Vagina (tissue), 2 donors: ENCODE results near the gene INA. TPM values are rescaled to one million over a fixed set of nuclear protein-coding genes. Genes with fewer than 3 reads are reported as not detected.

Source experiments
- DNase-seq, 2 donors: peaks; one replicate each; pipeline ENCODE4 v3.0.0-alpha.2; 2017; ENCODE audit errors: extremely low spot score in 2 of 2
- H3K27ac ChIP-seq: fragments of 200-600 bp; sonication (generic); one replicate; pipeline ENCODE4 v1.5.1; 2019
- H3K27me3 ChIP-seq: fragments of 200-600 bp; sonication (generic); one replicate; pipeline ENCODE4 v1.5.1; 2019
- H3K36me3 ChIP-seq, 2 donors: fragments of 200-600 bp; sonication (generic); one replicate each; pipeline ENCODE4 v1.5.1; 2017 to 2019
- H3K4me1 ChIP-seq: fragments of 200-600 bp; sonication (generic); one replicate; pipeline ENCODE4 v1.5.1; 2019
- H3K4me3 ChIP-seq, 2 donors: fragments of 200-600 bp; sonication (generic); 1 replicate in 1 of 2; 2 replicates in 1 of 2; pipeline ENCODE4 v1.5.1; 2016 to 2019
- H3K9me3 ChIP-seq: fragments of 200-600 bp; sonication (generic); one replicate; pipeline ENCODE4 v1.5.1; 2019
- POLR2A ChIP-seq, 2 donors: fragments of 450-650 bp; IDR thresholded peaks; one replicate each; pipeline ENCODE4 v1.6.1; 2017; ENCODE audit warnings: antibody characterized with exemption in 2 of 2, mild to moderate bottlenecking in 2 of 2, moderate library complexity in 2 of 2
- POLR2AphosphoS5 ChIP-seq, 2 donors: sonication (generic); formaldehyde crosslinking; IDR thresholded peaks; one replicate each; pipeline ENCODE4 v1.9.0; 2017; ENCODE audit warnings: antibody characterized with exemption in 2 of 2, mild to moderate bottlenecking in 2 of 2, low read depth in 1 of 2; ENCODE audit not compliant: insufficient read depth in 1 of 2
- intact Hi-C: fragments of 100-400 bp; cut with DNase I; formaldehyde crosslinking; loops from one replicate; pipeline ENCODE4 v1.15.1; 2023
- total RNA-seq: library from RNA; depleted of rRNA; stranded (reverse); fragments of >200 nt; gene quantifications from one replicate; pipeline ENCODE4 v1.2.3, GENCODE V29; 2016
- TF ChIP-seq, protein P1 (sequence below), 3 experiments: fragments of 450-650 bp in 2 of 3; fragments of 200-600 bp in 1 of 3; sonication (generic) in 1 of 3; IDR thresholded peaks; one replicate each; pipeline ENCODE4 v1.5.1; 2017 to 2019; ENCODE audit warnings: antibody characterized with exemption in 3 of 3, mild to moderate bottlenecking in 2 of 3, moderate library complexity in 2 of 3

Gene INA
- total RNA-seq, 1 donor from 2014 or later = 3.9 TPM

DNA sequence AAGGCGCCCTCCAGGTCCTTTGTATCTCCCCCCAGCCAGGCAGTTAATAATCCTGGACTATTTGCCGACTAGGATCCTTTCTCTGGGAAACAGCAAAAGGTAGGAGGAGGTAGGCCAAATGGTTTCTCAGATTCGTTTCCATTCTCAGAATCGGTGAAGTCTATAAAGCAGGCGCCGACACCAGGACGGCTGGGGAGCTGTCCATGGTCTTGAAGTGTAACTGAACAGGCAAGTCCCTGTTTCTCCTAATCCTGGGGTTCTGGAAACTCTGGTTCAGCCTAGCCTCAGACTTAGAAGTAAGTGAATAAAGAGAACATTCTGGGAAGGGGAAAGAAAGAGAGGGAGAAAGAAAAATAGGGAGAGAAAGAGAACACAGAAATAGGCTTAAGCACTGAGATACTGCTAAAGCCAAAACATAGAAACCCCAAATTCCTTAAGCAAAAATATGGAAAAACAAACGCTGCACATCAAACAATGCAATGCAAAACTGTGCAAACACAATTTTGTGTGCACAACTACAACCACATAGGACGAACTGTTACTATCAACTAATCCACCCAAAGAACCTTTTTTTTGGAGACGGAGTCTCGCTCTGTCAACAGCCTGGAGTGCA is 11.1 kb upstream of the INA start:
- no peak for DNase-seq
- no peaks in the 10 kb centered on the region for H3K9me3 ChIP-seq

DNA sequence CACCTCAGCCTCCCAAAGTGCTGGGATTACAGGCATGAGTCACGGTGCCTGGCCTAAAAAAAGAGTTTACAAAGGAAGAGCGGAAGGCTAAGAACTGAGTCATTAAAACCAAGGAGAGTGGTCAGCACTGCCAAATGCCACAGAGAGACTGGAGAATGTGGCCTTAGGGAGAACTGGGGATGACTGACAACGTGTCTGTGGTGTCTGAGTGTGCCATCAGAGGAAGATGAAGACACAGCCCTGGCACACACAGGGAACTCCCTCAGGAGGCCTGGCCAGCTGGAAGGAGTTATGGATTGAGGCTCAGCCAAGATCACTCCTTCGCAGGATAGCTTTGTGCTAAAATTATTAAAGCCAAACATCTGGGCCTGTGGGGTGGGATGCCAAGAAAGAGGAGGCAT is 3.9 kb upstream of the INA start:
- H3K4me3 ChIP-seq = no peak overlapping the region
- H3K27me3 ChIP-seq = peaks cover 15% of the 10 kb centered on the region
- H3K9me3 ChIP-seq = no peaks in the 10 kb centered on the region
- no peak overlapping the region for H3K27ac ChIP-seq
- peaks cover 15% of the 10 kb centered on the region for H3K4me1 ChIP-seq
- intact Hi-C loops = no loop called here
- no peaks in the 10 kb centered on the region for H3K36me3 ChIP-seq
- no peak for DNase-seq
- TF ChIP-seq, protein P1, sequence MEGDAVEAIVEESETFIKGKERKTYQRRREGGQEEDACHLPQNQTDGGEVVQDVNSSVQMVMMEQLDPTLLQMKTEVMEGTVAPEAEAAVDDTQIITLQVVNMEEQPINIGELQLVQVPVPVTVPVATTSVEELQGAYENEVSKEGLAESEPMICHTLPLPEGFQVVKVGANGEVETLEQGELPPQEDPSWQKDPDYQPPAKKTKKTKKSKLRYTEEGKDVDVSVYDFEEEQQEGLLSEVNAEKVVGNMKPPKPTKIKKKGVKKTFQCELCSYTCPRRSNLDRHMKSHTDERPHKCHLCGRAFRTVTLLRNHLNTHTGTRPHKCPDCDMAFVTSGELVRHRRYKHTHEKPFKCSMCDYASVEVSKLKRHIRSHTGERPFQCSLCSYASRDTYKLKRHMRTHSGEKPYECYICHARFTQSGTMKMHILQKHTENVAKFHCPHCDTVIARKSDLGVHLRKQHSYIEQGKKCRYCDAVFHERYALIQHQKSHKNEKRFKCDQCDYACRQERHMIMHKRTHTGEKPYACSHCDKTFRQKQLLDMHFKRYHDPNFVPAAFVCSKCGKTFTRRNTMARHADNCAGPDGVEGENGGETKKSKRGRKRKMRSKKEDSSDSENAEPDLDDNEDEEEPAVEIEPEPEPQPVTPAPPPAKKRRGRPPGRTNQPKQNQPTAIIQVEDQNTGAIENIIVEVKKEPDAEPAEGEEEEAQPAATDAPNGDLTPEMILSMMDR (IDR thresholded peaks at IDR 0.05) = no peak
- TF ChIP-seq POLR2AphosphoS5 (IDR thresholded peaks at IDR 0.05; ENCODE audit: insufficient read depth in 1 of 2, low read depth in 1 of 2) (no peak), POLR2A (IDR thresholded peaks at IDR 0.05) (no peak)

More for the DNA sequence above, 11.1 kb upstream of the INA start:
- Histone ChIP-seq H3K36me3 (no peaks in the 10 kb centered on the region), H3K4me1 (no peaks in the 10 kb centered on the region), H3K27ac (no peak overlapping the region), H3K27me3 (no peaks in the 10 kb centered on the region), H3K4me3 (no peak overlapping the region)
- intact Hi-C loops = no loop called here
- TF ChIP-seq POLR2A (IDR thresholded peaks at IDR 0.05) (no peak), POLR2AphosphoS5 (IDR thresholded peaks at IDR 0.05; ENCODE audit: insufficient read depth in 1 of 2, low read depth in 1 of 2) (no peak)
- TF ChIP-seq, protein P1 (IDR thresholded peaks at IDR 0.05) = no peak

DNA sequence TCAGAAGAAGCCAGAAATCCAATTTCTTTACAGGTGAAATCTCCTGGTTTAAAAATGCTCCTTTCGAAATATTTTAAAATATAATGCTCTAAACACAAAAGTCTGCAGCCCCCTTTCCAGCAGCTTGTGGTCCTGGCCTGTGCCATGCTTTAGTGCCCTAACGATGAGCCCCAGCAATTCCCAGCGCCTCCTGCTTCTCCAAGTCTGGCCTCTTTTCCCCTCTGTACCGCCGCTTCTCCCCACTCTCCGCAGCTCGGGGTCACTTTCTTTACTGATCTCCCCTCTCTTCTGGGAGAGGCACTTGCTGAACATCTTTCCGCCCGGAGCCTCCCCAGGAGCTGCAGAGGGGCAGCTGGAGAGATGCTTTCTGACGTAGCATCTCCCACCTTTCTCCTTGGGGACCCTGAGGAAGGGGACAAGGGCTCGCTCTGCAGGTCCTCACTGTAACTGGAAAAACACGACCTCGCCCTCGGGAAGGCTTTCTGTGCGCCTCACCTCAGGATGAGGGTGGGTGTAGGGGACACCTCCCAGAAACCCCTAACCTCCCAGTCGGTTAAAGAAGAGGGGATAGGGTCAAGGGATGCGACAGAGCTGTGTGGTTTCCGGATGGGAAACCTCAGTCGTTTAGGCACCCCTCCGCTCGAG is 565 bp upstream of the INA start:
- TF ChIP-seq POLR2AphosphoS5 (IDR thresholded peaks at IDR 0.05; ENCODE audit: insufficient read depth in 1 of 2, low read depth in 1 of 2) = no peak
- TF ChIP-seq, protein P1 (IDR thresholded peaks at IDR 0.05) = no peak
- no peak for TF ChIP-seq POLR2A (IDR thresholded peaks at IDR 0.05)
- Histone ChIP-seq H3K27me3 (peaks cover 20% of the 10 kb centered on the region), H3K4me1 (peaks cover 16% of the 10 kb centered on the region), H3K36me3 (no peaks in the 10 kb centered on the region), H3K27ac (no peak overlapping the region), H3K4me3 (no peak overlapping the region), H3K9me3 (no peaks in the 10 kb centered on the region)
- intact Hi-C loops = no loop called here
- DNase-seq = no peak

GRCh38 chr10:103277713-103278536 is 987 bp downstream of the INA start:
- peaks cover 20% of the 10 kb centered on the region for H3K27me3 ChIP-seq
- intact Hi-C loops = no loop called here
- peaks cover 16% of the 10 kb centered on the region for H3K4me1 ChIP-seq
- H3K36me3 ChIP-seq = no peaks in the 10 kb centered on the region
- DNase-seq = no peak
- H3K4me3 ChIP-seq = peak overlapping the region in 1 of 2 donors; percentile 14
- H3K9me3 ChIP-seq = no peaks in the 10 kb centered on the region
- TF ChIP-seq POLR2AphosphoS5 (IDR thresholded peaks at IDR 0.05; ENCODE audit: insufficient read depth in 1 of 2, low read depth in 1 of 2) (no peak), POLR2A (IDR thresholded peaks at IDR 0.05) (no peak)
- TF ChIP-seq, protein P1 (IDR thresholded peaks at IDR 0.05) = no peak
- no peak overlapping the region for H3K27ac ChIP-seq
